GM21528 (cell line): ENCODE measurements around the gene ARHGAP32.

Experiments used
- ATAC-seq: cut with Tn5 transposase; IDR thresholded peaks from one replicate; pipeline ENCODE4 v1.9.1; 2021; ENCODE audit warnings: mild to moderate bottlenecking, moderate library complexity; ENCODE audit not compliant: unreplicated experiment, low FRiP score

Gene ARHGAP32

GRCh38 chr11:128963744-128964325 is 228.3 kb downstream of the ARHGAP32 start:
- no peak for ATAC-seq

DNA sequence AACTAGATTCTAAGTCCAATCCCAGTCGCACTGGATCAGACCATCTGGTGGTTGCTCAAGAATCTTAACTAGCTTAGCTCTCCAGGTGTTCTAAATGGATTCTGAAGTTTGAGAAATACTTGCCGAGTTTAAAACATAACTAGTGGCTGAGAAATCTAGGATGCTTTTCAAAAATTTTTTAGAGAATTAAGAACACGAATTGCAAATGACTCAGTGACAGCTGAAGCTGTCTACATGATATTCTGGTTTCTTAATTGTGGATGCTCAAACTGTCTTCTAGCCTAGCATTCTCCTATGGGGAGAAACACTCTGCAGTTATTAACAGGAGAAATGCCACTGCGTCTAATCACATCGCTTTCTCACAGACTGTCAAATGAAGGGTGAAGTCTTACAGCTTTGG is 229.2 kb downstream of the ARHGAP32 start:
- ATAC-seq = no peak

DNA sequence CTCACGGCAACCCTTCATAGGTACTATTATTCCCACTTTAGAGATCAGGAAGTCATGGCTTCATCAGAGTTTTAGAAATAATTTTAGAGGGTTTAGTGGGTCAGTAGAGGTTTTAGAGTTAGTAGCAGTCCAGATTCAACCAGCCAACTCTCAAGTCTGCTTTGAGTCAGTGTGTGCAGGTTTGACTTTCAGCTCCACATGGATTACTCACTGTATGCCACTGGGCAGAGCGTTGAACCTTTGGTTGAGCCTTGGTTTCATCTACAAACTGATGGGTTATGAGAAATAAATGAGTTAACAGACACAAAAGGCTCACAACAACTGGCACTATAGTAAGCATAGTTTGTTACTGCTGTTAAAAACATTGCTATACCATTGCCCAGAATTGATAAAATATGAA is 230.5 kb downstream of the ARHGAP32 start:
- ATAC-seq = no peak

- ATAC-seq = no peak
Measured at GRCh38 chr11:128957202-128957482, 235.0 kb downstream of the ARHGAP32 start.

- ATAC-seq = peak; percentile 62
Measured at GRCh38 chr11:128956401-128957201, 235.5 kb downstream of the ARHGAP32 start.

DNA sequence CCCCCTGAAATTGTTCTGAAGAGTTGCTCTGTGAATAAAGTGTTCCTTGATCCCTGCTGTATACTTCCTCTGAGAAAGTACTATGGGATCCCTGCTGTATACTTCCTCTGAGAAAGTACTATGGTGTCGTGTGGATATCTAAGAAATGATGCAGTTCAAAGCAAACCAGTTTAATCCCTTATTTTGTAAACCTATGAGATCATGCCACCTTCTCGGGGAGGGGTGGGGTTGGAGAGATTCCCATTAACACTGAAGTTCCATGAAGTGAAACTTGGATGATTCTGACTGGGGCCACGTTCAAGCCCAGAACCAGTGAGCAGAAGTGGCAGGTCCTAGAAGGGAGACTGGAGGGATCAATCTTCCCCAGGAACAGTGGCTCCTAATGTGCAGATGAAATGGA is 236.5 kb downstream of the ARHGAP32 start:
- no peak for ATAC-seq

- ATAC-seq = no peak
Measured at GRCh38 chr11:128953151-128953550, 239.0 kb downstream of the ARHGAP32 start.

GRCh38 chr11:128949791-128950454 is 242.2 kb downstream of the ARHGAP32 start:
- ATAC-seq = no peak

DNA sequence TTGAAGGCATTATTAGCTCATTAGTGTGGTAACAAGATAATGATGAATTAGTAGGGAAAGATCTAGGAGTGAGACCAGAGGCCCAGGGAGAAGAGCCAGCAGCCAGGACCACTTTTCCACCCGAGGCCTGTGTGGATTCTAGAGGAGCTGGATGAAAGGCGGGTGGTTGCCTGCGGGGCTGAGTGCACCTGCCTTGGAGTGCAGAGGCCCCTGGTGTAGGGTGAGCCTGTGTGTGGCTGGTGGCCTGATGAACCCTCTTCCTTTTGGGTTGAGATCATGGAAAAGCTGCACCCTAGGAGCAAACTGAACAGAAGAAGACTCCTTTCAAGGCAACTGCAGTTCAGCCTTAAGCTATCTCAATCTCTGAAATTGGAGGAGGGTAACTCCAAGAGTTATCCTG is 243.5 kb downstream of the ARHGAP32 start:
- ATAC-seq = no peak

DNA sequence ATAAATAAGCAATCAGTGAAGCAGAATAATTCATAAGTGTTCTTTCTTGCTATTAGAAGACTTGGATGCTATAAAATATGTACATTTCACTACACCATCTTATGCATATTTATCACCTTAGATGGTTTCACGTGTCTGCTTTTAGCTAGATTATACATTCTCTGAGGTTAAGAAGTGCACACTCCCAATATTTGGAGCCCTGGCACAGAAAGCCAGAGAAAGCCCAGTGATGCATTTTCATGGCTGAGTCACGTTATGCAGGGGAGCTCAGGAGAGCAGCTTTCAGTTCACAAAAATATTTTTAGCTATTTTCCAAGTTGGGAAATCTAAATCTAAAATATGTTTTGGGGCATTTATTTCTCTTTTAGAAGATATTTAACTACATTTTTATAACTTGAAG is 244.4 kb downstream of the ARHGAP32 start:
- no peak for ATAC-seq

DNA sequence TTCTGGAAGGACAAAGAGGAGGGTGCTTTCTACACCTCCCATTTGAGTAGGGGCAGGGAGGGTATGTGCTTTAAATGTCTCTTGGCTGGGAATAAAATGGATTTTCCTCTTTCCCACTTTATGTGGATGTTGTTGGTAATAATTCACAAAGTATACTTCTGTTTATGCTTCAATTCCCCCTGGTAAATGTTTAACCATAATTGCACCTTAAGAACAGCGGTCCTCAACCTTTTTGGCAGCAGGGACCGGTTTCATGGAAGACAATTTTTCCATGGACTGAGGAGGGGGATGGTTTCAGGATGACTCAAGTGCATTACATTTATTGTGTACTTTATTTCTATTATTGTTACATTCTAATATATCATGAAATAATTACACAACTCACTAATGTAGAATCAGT is 245.5 kb downstream of the ARHGAP32 start:
- ATAC-seq = no peak

DNA sequence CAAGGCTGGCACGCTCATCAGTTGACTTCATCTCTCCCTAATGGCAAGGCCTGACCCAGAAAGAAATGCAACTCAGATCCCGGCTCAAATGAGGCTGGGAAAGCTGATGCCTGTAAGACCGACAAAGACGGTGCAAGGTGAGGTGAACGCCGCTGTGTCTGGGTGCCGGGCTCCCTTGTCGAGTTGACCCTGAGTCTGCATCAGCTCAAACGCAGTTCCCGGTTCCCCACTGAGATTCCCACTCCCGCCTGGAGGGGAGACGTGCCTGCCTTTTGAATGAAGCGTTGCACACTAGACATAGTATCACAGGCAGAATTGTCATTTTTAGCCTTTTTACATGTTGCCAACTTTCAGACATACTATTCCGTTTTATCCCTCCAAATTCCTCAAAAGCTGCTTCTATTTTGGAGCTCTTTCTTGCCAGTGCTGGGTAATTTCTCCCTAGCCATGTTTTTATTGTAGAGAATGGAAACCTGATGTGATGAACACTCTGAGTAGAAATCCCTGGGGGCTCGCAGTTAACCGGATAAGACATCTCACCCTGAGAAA is 248.6 kb downstream of the ARHGAP32 start:
- ATAC-seq = no peak

DNA sequence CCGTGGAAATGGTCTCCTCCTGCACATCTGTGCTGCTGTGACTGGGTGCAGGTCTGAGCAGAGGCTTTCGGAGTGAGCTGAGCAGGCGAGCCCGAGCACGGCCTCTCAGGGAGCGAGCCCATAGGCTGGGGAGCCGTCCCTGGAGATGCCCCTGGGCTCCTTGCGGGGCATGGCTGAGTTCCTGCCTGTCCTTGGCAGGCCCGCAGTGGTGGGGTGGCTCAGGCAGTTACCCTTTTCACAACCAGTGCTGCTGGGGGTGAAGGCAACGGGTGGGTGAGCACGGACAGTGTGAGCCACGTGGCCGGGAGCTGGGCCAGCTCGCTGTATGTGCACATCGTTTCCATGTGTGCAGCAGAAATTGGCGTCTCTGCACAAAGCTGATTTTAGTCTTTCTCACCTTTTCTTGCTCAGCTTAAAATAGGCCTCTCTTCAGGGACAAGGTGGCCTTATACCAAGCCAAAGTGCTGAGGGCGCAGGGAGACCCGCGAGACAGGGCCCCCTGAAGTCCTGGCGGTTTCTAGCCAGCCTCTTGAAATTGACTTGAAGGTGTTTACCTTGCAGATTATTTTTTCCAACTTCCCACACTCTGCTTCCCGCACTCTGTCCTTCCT is 249.2 kb downstream of the ARHGAP32 start, which contains the start of gene TP53AIP1:
Gene TP53AIP1, minus strand, starts transcription at position 55 of the 611 bp plus-strand sequence. CDS start 5,053 bp downstream, outside the sequence.
- no peak for ATAC-seq

GRCh38 chr11:128942272-128942612 is 249.9 kb downstream of the ARHGAP32 start:
- ATAC-seq = no peak

GRCh38 chr11:128941573-128942271 is 250.4 kb downstream of the ARHGAP32 start:
- no peak for ATAC-seq

DNA sequence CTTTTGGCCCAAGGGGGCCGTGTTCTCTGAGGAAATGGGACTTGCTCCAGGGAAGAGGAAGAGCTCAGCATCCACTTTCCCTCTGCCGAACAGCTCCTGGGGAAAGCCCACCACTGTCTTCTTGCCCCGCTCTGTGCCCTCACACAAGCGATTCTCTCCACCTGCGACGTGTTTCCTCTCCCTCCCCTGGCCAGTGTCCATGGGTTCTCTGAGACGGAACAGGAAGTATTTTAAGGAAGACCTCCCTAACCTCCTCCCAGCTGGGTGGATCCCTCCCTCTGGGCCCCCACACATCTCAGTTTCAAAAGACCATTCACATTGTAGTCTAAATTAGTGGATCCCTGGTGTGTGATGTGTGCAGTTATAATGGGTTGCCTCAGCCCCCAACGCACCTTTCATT is 251.0 kb downstream of the ARHGAP32 start:
- no peak for ATAC-seq

DNA sequence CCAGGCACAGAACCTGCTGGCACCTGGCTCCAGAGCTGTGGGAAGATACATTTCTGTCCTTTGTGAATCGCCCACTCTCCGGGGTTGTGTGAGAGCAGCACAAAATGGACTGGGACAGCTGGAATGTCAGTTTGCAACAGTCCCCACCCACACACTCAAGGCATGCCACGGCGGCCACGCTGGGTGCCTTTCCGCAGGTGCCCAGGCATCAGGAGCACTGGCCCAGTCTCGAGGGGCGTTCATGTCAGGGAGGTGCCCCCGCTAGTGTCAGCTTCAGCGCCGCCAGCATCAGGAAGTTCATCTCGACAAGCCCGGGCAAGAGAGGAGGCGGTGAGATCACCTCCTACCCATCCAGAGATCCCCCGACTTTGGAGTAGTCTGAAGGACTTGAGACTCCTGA is 251.5 kb downstream of the ARHGAP32 start:
- ATAC-seq = no peak

- ATAC-seq = no peak
Measured at GRCh38 chr11:128940156-128940555, 252.0 kb downstream of the ARHGAP32 start.

- no peak for ATAC-seq
Measured at GRCh38 chr11:128939591-128939990, 252.5 kb downstream of the ARHGAP32 start.

- no peak for ATAC-seq
Measured at GRCh38 chr11:128938156-128938885, 253.8 kb downstream of the ARHGAP32 start.
